Iris pigment epithelial cell (primary cell): ENCODE measurements around the gene ISM1.
A peak's percentile ranks its signal among the peaks of the same experiment; 100 is the strongest.

Source experiments
- DNase-seq: peaks from one replicate; pipeline ENCODE4 v3.0.0-alpha.2; 2011; ENCODE audit warnings: low read depth

ISM1 gene

GRCh38 chr20:13313201-13313600 lies 92.1 kb downstream of the ISM1 start:
- no peak for DNase-seq

DNA sequence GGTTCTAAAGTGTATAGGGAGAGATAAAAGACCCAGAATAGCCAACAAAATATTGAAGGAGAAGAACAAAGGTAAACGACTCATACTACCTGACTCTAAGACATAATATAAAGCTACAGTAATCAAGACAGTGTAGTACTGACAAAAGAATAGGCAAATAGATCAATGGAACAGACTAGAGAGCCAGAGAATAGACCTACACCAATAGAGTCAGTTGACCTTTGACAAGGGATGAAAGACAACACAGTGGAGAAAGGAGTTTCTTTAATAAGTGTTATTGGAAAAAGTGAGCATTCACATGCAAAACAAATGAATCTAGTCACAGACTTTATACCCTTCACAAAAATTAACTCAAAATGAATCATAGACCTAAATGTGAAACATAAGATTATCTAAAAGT lies 96.4 kb downstream of the ISM1 start:
- no peak for DNase-seq

DNA sequence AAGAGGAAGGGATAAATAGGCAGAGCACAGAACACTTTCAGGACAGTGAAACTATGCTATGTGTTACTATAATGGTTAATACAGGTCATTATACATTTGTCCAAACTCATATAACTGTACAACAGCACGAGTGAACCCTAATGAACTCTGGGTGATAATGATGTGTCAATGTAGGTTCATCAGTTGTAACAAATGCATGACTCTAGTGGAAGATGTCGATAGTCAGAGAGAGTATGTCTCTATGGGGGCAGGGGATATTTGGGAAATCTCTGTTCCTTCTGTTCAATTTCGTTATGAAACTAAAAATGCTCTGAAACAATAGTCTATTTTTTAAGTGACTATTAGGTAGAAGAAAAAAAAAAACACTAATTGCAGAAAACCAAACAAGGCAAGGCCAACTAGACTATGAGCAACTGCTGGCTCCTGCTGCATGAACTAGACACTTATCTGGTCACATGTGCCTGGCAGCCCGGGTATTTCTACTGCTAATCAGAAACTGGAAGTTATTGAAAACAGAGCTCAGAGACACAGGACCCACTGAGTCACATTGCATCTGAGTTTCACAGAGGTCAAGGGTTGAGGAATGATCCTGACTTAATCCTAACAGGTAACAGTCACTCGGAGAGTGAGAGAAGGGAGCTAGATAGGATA lies 97.9 kb downstream of the ISM1 start:
- no peak for DNase-seq

DNA sequence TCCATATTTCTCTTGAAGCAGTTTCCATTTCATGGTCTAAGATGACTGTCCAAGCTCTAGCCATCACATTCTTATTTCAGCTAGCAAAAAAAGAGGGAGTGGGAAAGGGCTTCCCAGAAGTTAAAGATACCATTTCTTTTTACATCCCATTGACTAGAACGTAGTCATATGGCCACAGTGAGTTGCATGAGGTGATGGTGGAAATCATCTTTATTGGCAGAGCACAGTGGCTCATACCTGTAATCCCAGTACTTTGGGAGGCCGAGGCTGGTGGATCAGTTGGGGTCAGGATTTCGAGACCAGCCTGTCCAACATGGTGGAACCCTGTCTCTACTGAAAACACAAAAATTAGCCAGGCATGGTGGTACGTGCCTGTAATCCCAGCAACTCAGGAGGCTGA lies 99.6 kb downstream of the ISM1 start:
- DNase-seq: no peak

DNA sequence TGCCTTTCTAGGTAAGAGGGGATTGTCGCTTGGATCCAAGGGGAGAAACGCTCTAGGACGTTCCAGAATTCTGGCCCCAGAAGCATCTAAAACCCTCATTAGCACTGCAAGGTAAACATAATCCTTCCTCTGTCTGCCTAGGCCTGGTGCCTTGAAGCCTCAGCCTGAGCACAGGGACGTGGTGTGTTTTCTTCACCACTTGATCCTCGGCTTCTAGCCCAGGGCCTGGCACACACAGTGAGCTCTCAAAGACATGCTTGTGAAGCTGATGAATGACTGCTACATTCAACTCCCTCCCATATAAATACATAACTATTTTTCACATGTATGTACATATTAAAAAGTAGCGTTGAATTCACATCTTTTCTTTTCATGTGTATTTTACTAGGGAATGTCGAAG lies 100.3 kb downstream of the ISM1 start:
- DNase-seq: no peak

DNA sequence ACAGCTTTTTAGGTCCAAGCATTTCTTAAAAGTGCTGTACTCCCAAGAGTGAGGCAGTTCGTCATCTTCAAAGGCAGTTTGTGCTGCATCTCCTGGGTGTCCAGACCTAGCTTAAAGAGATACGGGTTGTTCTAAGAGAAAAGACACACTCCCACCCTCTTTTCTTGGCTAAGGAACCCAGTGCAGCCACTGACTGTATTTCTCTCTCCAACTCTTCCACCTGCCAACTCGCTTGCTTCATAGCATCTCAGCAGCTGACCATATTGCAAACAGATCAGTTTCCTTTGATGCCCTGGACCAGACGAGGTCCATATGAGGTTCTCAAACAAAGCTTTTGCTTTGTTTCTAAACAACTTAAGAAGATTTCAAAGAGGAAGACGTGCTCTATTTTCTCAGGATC lies 101.1 kb downstream of the ISM1 start:
- DNase-seq: no peak

DNA sequence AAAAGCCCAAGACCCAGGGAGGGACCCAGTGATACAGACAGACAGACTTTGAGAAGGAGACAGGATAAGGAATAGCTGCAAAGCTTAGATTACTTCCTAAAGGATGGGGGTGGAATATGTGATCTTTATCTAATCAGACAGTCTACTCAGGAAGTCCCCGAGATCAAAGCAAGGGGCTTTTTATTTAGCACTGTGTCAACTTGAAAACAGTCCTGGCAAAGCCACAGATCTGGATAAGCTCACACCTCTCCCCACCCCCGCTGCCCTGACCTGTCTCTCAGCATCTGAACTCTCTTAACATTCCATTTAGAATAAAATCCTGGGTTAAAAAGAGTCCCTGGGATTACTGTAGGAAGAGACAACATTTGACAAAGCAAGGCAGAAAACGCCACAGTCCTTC lies 101.5 kb downstream of the ISM1 start:
- DNase-seq: no peak

- peak; percentile 49 for DNase-seq
Observed at GRCh38 chr20:13325033-13325432, 104.0 kb downstream of the ISM1 start.

- DNase-seq: no peak
Observed at GRCh38 chr20:13325796-13326340, 104.8 kb downstream of the ISM1 start.

DNA sequence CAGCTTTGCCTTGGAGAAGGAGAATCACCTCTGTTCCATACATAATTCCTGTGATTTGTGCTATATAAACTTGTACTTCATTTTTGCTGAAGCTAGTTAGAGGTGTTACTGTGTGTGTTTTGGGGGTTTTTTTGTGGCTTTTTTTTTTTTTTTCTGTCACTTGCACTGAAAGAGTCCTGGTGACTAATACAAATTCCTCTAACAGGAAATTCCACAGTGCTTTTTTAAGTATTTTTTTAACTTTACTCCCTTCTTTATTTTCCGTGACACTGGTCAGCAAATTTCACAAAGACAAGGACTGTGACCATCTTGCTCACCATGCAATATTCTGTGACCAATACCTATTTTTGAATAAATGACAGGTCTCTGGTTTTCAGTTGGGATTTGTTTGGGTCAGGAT lies 110.5 kb downstream of the ISM1 start:
- DNase-seq: peak; percentile 40

DNA sequence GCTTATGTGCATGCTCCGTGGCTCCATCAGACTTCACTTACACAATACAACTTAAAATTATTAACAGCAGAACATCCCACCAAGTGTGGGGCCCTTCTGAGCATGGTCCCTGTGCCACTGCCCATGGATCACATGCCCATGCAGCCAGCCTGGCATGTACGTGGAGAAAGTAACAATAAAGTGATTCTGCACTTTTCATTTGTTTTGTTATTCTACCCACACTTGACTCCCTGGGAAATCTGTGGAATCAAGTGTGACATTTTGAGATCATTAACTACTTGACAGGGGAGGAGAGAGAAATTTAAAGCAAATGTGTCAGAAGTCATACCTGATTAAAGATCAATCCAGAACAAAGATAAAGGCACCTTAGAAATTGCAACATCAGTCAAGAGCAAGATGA lies 112.0 kb downstream of the ISM1 start:
- no peak for DNase-seq

DNA sequence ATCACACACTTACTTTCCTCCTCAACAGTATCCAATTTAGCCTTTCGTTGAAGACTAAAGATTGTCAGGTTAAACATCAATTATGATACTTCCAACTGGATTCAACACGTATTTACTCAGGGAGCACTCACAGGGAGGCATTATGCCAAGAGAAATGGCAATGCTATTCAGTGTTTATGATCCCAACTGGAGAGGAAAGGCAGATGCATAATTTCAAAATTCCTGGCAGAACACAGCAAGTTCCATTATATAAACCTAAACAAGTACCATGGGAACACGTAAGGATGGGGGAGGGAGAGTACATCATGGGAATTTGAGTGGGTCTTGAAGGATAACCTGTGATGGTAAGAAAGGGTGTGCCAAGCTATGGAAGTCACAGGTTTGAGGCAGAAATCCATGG lies 112.7 kb downstream of the ISM1 start:
- DNase-seq: no peak

DNA sequence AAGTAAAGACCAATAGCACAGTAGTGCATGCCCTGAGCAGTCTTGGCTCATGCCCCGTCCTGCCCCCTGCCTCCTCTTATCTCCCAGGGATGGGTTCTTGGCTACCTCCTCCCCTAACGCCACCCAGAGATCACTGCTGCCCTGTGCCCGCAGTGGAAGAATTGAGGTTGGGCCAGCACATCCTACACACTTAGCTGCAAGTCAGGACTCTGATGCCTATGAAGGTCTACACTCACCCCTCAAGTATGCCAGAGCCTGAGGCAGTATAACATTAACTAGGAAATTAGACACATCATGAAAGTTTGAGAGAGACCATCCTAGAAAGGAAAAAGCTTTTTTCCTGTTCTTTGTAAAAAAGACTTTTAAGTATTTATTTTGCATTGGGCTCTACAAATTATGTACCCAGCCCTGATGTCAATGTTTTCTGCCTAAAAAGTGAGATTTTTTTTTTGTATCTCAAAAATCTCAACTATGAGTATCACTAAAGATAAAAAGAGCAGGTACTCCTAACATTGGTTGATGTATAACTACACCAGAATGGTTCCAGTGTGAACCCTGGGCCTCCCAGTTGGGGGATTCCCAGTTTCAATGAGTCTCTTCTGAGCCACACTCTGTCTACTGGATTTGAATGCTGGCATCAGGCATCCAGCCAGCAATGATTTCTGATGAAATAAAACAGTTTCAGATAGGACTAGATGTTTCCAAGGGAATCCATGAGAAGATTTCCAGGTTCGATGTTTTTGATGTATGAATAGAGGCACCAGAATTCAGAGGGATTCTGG lies 115.4 kb downstream of the ISM1 start:
- DNase-seq: peak; percentile 17

GRCh38 chr20:13337090-13337784 lies 116.2 kb downstream of the ISM1 start:
- no peak for DNase-seq

- DNase-seq: no peak
Observed at GRCh38 chr20:13338097-13338661, 117.1 kb downstream of the ISM1 start.

- DNase-seq: no peak
Observed at GRCh38 chr20:13338999-13339411, 117.9 kb downstream of the ISM1 start.

GRCh38 chr20:13340088-13340487 lies 119.0 kb downstream of the ISM1 start:
- DNase-seq: no peak

DNA sequence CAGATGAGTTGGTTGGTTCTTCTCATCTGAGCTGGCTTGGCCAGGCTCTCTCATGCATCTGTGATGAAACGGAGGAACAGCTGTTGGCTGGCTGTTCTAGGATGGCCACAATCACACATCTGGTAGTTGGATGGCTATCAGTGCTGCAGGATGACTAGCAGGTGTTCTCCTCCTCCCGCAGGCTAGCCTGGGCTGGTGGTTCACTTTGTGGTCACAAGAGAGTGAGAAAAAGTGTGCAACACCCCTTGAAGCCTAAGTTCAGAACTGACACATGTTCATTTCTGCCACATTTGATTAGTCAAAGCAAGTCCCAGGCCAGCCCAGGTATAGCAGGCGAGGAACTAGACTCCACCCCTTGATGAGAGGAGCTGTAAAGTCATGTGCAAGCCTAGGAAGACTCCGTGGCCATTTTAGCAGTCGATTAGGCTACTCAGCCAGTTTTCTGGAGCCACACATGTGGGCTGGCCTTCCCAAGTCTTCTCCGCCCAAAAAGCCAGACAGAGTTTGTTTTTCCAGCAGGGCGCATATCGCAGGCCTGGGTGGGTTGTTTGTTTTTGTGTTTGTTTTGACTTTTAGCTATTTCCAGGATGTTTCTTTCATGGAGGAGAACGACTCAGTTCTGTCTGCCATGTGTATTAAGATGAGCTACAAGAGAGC lies 120.8 kb downstream of the ISM1 start:
- DNase-seq: no peak

- DNase-seq: no peak
Observed at GRCh38 chr20:13342469-13343242, 121.6 kb downstream of the ISM1 start.

DNA sequence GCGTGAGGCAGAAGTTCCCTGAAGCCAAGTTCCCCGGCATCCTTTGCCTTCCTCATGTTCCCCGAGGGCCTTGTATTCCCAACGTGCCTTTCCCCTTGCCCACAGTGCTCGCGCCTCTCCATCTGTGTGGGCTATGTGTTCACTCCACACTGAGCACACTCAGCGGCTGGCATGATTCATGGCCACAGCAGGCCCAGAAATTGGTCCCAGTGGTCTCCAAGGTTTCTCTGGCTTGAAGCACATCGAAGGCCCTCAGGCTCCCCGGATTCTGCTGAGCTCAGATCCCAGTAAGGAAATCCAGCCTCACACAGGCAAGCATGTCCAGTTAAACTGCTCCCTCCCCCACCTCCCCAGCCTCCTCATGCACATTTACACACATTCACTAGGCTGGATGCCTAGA lies 123.6 kb downstream of the ISM1 start:
- no peak for DNase-seq
